Lung (tissue), 12 donors: ENCODE measurements around the gene CD47. TPM values are rescaled to one million over a fixed set of nuclear protein-coding genes. Genes with fewer than 3 reads are reported as not detected.

ENCODE experiments used
- ATAC-seq: fragments of 200-7000 bp; cut with Tn5 transposase; one replicate; pipeline ENCODE4 v1.9.1; 2020; ENCODE audit warnings: moderate number of reproducible peaks; ENCODE audit not compliant: insufficient read depth, low FRiP score
- DNase-seq, 3 donors: peaks; one replicate each; pipeline ENCODE4 v3.0.0-alpha.2; 2013 to 2017
- H3K27ac ChIP-seq, 2 donors: one replicate each; pipeline ENCODE4 v1.5.1; 2013; ENCODE audit warnings: mild to moderate bottlenecking in 2 of 2, moderate library complexity in 2 of 2, control low read depth in 1 of 2, inconsistent platforms in 1 of 2, low read depth in 1 of 2, low read length in 1 of 2
- H3K27me3 ChIP-seq, 3 donors: one replicate each; pipeline ENCODE4 v1.5.1; 2013; ENCODE audit warnings: low read length in 2 of 3; ENCODE audit not compliant: control insufficient read depth in 3 of 3, insufficient read depth in 3 of 3
- H3K36me3 ChIP-seq, 4 donors: one replicate each; pipeline ENCODE4 v1.5.1; 2013; ENCODE audit warnings: low read length in 4 of 4, mild to moderate bottlenecking in 1 of 4, moderate library complexity in 1 of 4; ENCODE audit not compliant: control insufficient read depth in 4 of 4, insufficient read depth in 4 of 4
- H3K4me1 ChIP-seq, 5 donors: one replicate each; pipeline ENCODE4 v1.5.1; 2013; ENCODE audit warnings: low read length in 5 of 5, mild to moderate bottlenecking in 2 of 5, moderate library complexity in 1 of 5; ENCODE audit not compliant: control insufficient read depth in 5 of 5, insufficient read depth in 5 of 5
- H3K4me3 ChIP-seq: one replicate; pipeline ENCODE4 v1.5.1; 2013; ENCODE audit warnings: mild to moderate bottlenecking, control low read depth, moderate library complexity
- H3K9ac ChIP-seq, 2 donors: one replicate each; pipeline ENCODE4 v1.5.1; 2013; ENCODE audit warnings: low read length in 2 of 2, control low read depth in 1 of 2; ENCODE audit not compliant: insufficient read depth in 1 of 2
- H3K9me3 ChIP-seq, 4 donors: one replicate each; pipeline ENCODE4 v1.5.1; 2013; ENCODE audit warnings: low read length in 3 of 4, mild to moderate bottlenecking in 1 of 4, moderate library complexity in 1 of 4; ENCODE audit not compliant: control insufficient read depth in 4 of 4, insufficient read depth in 3 of 4
- CTCF ChIP-seq: IDR thresholded peaks from 2 replicates; pipeline ENCODE4 v1.5.1; 2012; ENCODE audit warnings: mild to moderate bottlenecking; ENCODE audit errors: control extremely low read depth, extremely low read depth
- WGBS, 2 donors: extraction: QIAGEN DNeasy Blood & Tissue Kit; methylation state at CpG; one replicate each; pipeline ENCODE4 v1.1.7; 2013; 5-methylcytosine and 5-hydroxymethylcytosine counted together
- polyA plus RNA-seq, 2 donors: library from polyadenylated mRNA; stranded (reverse); fragments of 200-250 nt; gene quantifications; one replicate each; pipeline ENCODE4 v1.2.1, GENCODE V29; 2013
- total RNA-seq, 2 donors: library from RNA; depleted of rRNA in 1 of 2; stranded (reverse); fragments of >200 nt in 1 of 2; gene quantifications; one replicate each; pipeline ENCODE4 v1.2.1, GENCODE V29; 2014 to 2021
- donor health status: control.
- donor health status: control.
- donor health status: Bipolar disorder and iron deficiency.
- donor health status: healthy.
- donor health status: DM: yes; HTN: yes; CAD: no.

Gene CD47
- total and polyA plus RNA-seq, 4 donors: 115 to 410 (median 133) TPM

GRCh38 chr3:108047987-108048386, 42.8 kb downstream of the CD47 start:
- no peak overlapping the region for H3K4me3 ChIP-seq
- H3K9ac ChIP-seq: no peak overlapping the region
- DNase-seq (no peak), ATAC-seq (no peak)
- H3K4me1 ChIP-seq: no peaks in the 10 kb centered on the region
- no peak for TF ChIP-seq CTCF
- H3K36me3 ChIP-seq: peaks cover 3 to 7% (median 4%) of the 10 kb centered on the region in 4 donors
- WGBS, 2 donors: 89 to 90% methylated on average over 1 of the region's 1 CpG
- H3K27me3 ChIP-seq: no peaks in the 10 kb centered on the region
- H3K27ac ChIP-seq: no peak overlapping the region
- no peaks in the 10 kb centered on the region for H3K9me3 ChIP-seq

DNA sequence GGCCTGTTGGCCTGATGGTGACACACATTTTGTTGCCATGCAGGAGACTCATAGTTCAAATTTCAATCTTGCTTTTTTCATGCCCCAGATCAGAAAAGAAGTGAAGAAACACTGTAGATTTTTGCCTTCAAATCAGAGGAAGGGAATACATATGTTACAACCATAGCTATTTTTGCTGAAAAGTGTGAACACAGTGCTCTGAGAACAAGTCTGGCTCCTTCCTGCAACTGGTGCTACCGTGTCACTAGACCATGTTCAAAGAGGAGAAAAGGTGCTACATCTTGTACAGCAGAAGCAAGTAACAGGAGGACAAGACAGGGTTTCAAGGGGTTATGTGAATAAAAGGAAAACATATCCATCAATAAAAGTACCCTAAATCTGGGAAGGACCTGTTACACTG, 44.6 kb downstream of the CD47 start:
- no peak for ATAC-seq
- H3K9me3 ChIP-seq: no peaks in the 10 kb centered on the region
- H3K4me3 ChIP-seq: no peak overlapping the region
- no peaks in the 10 kb centered on the region for H3K27me3 ChIP-seq
- H3K27ac ChIP-seq: no peak overlapping the region
- peaks cover 0 to 4% (median 2%) of the 10 kb centered on the region in 5 donors for H3K4me1 ChIP-seq
- TF ChIP-seq CTCF: no peak
- H3K36me3 ChIP-seq: peaks cover 3 to 12% (median 5%) of the 10 kb centered on the region in 4 donors
- no peak overlapping the region for H3K9ac ChIP-seq
- no peak for DNase-seq
- 80 to 96% methylated on average over 1 of the region's 1 CpG for WGBS, 2 donors

DNA sequence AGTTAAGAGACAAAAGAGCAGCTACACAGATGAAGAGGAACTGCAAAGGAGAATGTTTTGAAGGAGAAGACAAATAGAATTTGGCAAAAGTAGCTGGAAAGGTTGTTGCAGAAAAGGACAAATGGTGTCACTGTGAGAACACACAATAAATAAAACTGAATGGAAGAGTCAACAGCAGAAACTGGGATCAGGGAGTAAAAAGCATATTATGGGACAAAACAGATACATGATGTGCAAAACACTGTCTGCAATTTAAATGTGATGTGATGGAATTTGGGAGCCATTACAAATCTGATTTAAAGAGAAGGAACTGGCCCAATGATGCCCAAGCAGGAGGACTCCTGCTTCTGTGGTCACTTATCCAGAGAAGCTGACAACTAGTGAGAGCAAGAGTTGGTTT, 46.1 kb downstream of the CD47 start:
- TF ChIP-seq CTCF: no peak
- H3K4me3 ChIP-seq: no peak overlapping the region
- no peaks in the 10 kb centered on the region for H3K9me3 ChIP-seq
- ATAC-seq (no peak), DNase-seq (no peak)
- no peaks in the 10 kb centered on the region for H3K27me3 ChIP-seq
- peaks cover 0 to 4% (median 2%) of the 10 kb centered on the region in 5 donors for H3K4me1 ChIP-seq
- H3K36me3 ChIP-seq: peaks cover 3 to 11% (median 5%) of the 10 kb centered on the region in 4 donors
- H3K9ac ChIP-seq: no peak overlapping the region
- H3K27ac ChIP-seq: no peak overlapping the region

DNA sequence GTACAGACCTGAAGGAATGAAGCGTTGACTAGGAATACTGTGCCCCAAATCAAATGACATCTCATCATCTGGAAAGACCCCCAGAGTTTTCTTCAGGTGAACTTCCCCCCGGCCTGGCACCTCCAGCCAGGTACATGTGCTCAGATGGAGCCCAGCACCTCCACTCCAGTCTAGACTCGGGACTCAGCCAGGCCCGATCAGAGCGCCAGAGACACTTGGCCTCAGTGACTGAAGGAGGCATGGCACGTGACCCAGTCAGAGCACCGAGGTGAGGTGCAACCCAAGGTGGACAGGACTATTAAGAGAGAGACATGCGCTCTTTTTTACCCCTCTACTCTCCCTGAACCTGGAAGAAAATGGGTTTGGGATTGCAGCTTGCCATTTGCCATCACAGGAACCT, 48.5 kb downstream of the CD47 start:
- H3K36me3 ChIP-seq: peaks cover 3 to 14% (median 5%) of the 10 kb centered on the region in 4 donors
- H3K9me3 ChIP-seq: no peaks in the 10 kb centered on the region
- H3K4me3 ChIP-seq: no peak overlapping the region
- H3K27ac ChIP-seq: no peak overlapping the region
- ATAC-seq (no peak), DNase-seq (no peak)
- 87 to 92% methylated on average over 8 of the region's 8 CpGs for WGBS, 2 donors
- H3K9ac ChIP-seq: no peak overlapping the region
- H3K4me1 ChIP-seq: peaks cover 0 to 8% (median 4%) of the 10 kb centered on the region in 5 donors
- no peak for TF ChIP-seq CTCF
- no peaks in the 10 kb centered on the region for H3K27me3 ChIP-seq
